IMR-90 (cell line): ENCODE measurements around the gene ENDOD1. TPM values are rescaled to one million over a fixed set of nuclear protein-coding genes. Genes with fewer than 3 reads are reported as not detected.
A peak's percentile ranks its signal among the peaks of the same experiment; 100 is the strongest.
"Not testable (repeated sequence)": the region's sequence is repeated elsewhere in the genome, so short reads cannot be mapped to it uniquely, and the experiment has no call there.

Experiments
- ATAC-seq: fragments of 200-7000 bp; cut with Tn5 transposase; 2 replicates; pipeline ENCODE4 v1.9.1; 2020; ENCODE audit warnings: low read depth, mild to moderate bottlenecking, moderate library complexity
- BruUV-seq: library from RNA; stranded (reverse); fragments of 400-500 nt; replicated peaks from 2 replicates; lab custom pipeline; 2021; lab: Mats Ljungman, UMichigan
- CTCF ChIA-PET: fragments of 300-600 bp; formaldehyde crosslinking; extraction: SDS; loops from one replicate; lab custom pipeline; 2021; ENCODE audit warnings: antibody characterized with exemption; lab: Yijun Ruan, JAX
- POLR2A ChIA-PET: fragments of 300-600 bp; sonication (Branson Sonifier 250); formaldehyde crosslinking; loops from one replicate; lab custom pipeline; 2022; ENCODE audit warnings: antibody characterized with exemption; ENCODE audit not compliant: unreplicated experiment; lab: Charles Lee
- DNase-seq: peaks from one replicate; pipeline ENCODE4 v3.0.0; 2013
- H2AFZ ChIP-seq: replicated peaks from 2 replicates; pipeline ENCODE3; 2013; ENCODE audit warnings: low read length, mild to moderate bottlenecking; ENCODE audit not compliant: poor library complexity
- H2AK5ac ChIP-seq: 2 replicates; pipeline ENCODE4 v1.6.1; 2013; ENCODE audit warnings: low read depth, low read length, inconsistent platforms
- H2AK9ac ChIP-seq: replicated peaks from 2 replicates; pipeline ENCODE3; 2013; ENCODE audit warnings: mild to moderate bottlenecking, low read depth, low read length, moderate library complexity; ENCODE audit not compliant: poor library complexity
- H2BK120ac ChIP-seq: 2 replicates; pipeline ENCODE4 v1.6.1; 2013; ENCODE audit warnings: low read depth, low read length, inconsistent platforms
- H2BK15ac ChIP-seq: 3 replicates; pipeline ENCODE4 v1.6.1; 2013; ENCODE audit warnings: low read depth, low read length, inconsistent platforms
- H2BK20ac ChIP-seq: 2 replicates; pipeline ENCODE4 v1.6.1; 2013; ENCODE audit warnings: low read depth, mild to moderate bottlenecking, inconsistent platforms, low read length, moderate library complexity
- H2BK5ac ChIP-seq: 2 replicates; pipeline ENCODE4 v1.6.1; 2013; ENCODE audit warnings: mild to moderate bottlenecking, low read depth, low read length, inconsistent platforms; ENCODE audit not compliant: poor library complexity, severe bottlenecking
- H3K14ac ChIP-seq: replicated peaks from 2 replicates; pipeline ENCODE4 v1.6.1; 2013; ENCODE audit warnings: low read depth, low read length, inconsistent platforms
- H3K18ac ChIP-seq: 2 replicates; pipeline ENCODE4 v1.6.1; 2013; ENCODE audit warnings: low read depth, low read length, control low read depth
- H3K23ac ChIP-seq: 2 replicates; pipeline ENCODE4 v1.6.1; 2013; ENCODE audit warnings: low read depth, low read length, inconsistent platforms
- H3K27ac ChIP-seq: 2 replicates; pipeline ENCODE4 v1.5.1; 2013; ENCODE audit warnings: mild to moderate bottlenecking, control low read depth, low read length; ENCODE audit not compliant: insufficient read depth
- H3K27me3 ChIP-seq: 2 replicates; pipeline ENCODE4 v1.6.1; 2013; ENCODE audit warnings: low read length; ENCODE audit not compliant: control insufficient read depth, insufficient read depth
- H3K36me3 ChIP-seq: 2 replicates; pipeline ENCODE4 v1.6.1; 2013; ENCODE audit warnings: low read length, mixed read lengths; ENCODE audit not compliant: control insufficient read depth, insufficient read depth
- H3K4ac ChIP-seq: 2 replicates; pipeline ENCODE4 v1.6.1; 2013; ENCODE audit warnings: low read depth, low read length, inconsistent platforms
- H3K4me1 ChIP-seq: 2 replicates; pipeline ENCODE4 v1.6.1; 2013; ENCODE audit warnings: low read length, mixed read lengths; ENCODE audit not compliant: control insufficient read depth, insufficient read depth
- H3K4me2 ChIP-seq: 2 replicates; pipeline ENCODE4 v1.6.1; 2013; ENCODE audit warnings: low read depth, mild to moderate bottlenecking, control low read depth, low read length, moderate library complexity
- H3K4me3 ChIP-seq: 2 replicates; pipeline ENCODE4 v1.5.1; 2013; ENCODE audit warnings: low read depth, mild to moderate bottlenecking, control low read depth, low read length, moderate library complexity; ENCODE audit not compliant: insufficient read depth
- H3K56ac ChIP-seq: 2 replicates; pipeline ENCODE4 v1.6.1; 2013; ENCODE audit warnings: low read length, inconsistent platforms; ENCODE audit not compliant: insufficient read depth; ENCODE audit errors: extremely low read depth
- H3K79me1 ChIP-seq, 2 experiments: 2 replicates each; pipeline ENCODE4 v1.6.1; 2013; ENCODE audit warnings: low read length in 2 of 2, inconsistent platforms in 1 of 2, low read depth in 1 of 2
- H3K9ac ChIP-seq: 2 replicates; pipeline ENCODE4 v1.6.1; 2013; ENCODE audit warnings: low read depth, low read length, control low read depth
- H3K9me1 ChIP-seq: 2 replicates; pipeline ENCODE4 v1.6.1; 2013; ENCODE audit warnings: low read length, inconsistent platforms; ENCODE audit not compliant: insufficient read depth
- H3K9me3 ChIP-seq: 2 replicates; pipeline ENCODE4 v1.6.1; 2013; ENCODE audit warnings: low read length; ENCODE audit not compliant: control insufficient read depth, insufficient read depth
- H4K20me1 ChIP-seq: 2 replicates; pipeline ENCODE4 v1.6.1; 2013; ENCODE audit warnings: low read length, inconsistent platforms; ENCODE audit not compliant: insufficient read depth
- H4K5ac ChIP-seq: 2 replicates; pipeline ENCODE4 v1.6.1; 2013; ENCODE audit warnings: mild to moderate bottlenecking, low read depth, low read length, control low read depth
- H4K8ac ChIP-seq, 2 experiments: 2 replicates each; pipeline ENCODE4 v1.6.1; 2013; ENCODE audit warnings: low read depth in 2 of 2, low read length in 2 of 2, control low read depth in 1 of 2, inconsistent platforms in 1 of 2
- H4K91ac ChIP-seq: 2 replicates; pipeline ENCODE4 v1.6.1; 2013; ENCODE audit warnings: low read depth, low read length, inconsistent platforms; ENCODE audit not compliant: insufficient read depth
- MAFK ChIP-seq: IDR thresholded peaks from 2 replicates; pipeline ENCODE4 v1.6.1; 2012; ENCODE audit warnings: low read depth, low read length, improper control_type of control experiment
- RAD21 ChIP-seq: IDR thresholded peaks from 2 replicates; pipeline ENCODE4 v1.6.1; 2012; ENCODE audit warnings: low read length, improper control_type of control experiment
- SMC3 ChIP-seq: fragments of 150-350 bp; IDR thresholded peaks from 2 replicates; pipeline ENCODE4 v1.6.1; 2016; ENCODE audit warnings: low read depth, mild to moderate bottlenecking, antibody characterized with exemption, low read length, moderate library complexity
- USF2 ChIP-seq: fragments of 150-350 bp; IDR thresholded peaks from 2 replicates; pipeline ENCODE4 v1.6.1; 2017; ENCODE audit warnings: mild to moderate bottlenecking, antibody characterized with exemption, low read length, low read depth
- WGBS, 2 experiments: methylation state at CpG; one replicate each; pipeline versions ENCODE4 v1.1.5 to v1.1.7; 2013; ENCODE audit warnings: missing lambda C conversion rate in 2 of 2; ENCODE audit not compliant: insufficient read length in 1 of 2; ENCODE audit errors: extremely low coverage in 2 of 2; 5-methylcytosine and 5-hydroxymethylcytosine counted together
- dilution Hi-C: fragments of 300-500 bp; cut with HindIII; formaldehyde crosslinking; loops from one replicate; pipeline ENCODE4 v1.14.3; 2018; ENCODE audit warnings: low sequenced_read_pairs; ENCODE audit not compliant: unreplicated experiment
- in situ Hi-C: fragments of 300-500 bp; cut with MboI; formaldehyde crosslinking; loops from 3 replicates; pipeline ENCODE4 v1.14.3; 2019; ENCODE audit warnings: low sequenced_read_pairs, inconsistent platforms, mixed read lengths
- intact Hi-C: fragments of 100-400 bp; cut with micrococcal nuclease; formaldehyde crosslinking; loops from 2 replicates; pipeline ENCODE4 v1.10.0; 2022
- polyA plus RNA-seq, 3 experiments: library from polyadenylated mRNA; depleted of rRNA; stranded (reverse); fragments of >200 nt; gene quantifications; 2 replicates each; pipeline ENCODE4 v1.2.3, GENCODE V29; 2012; ENCODE audit warnings: low replicate concordance in 1 of 3
- total RNA-seq: library from RNA; depleted of rRNA; stranded (reverse); fragments of >200 nt; gene quantifications from 2 replicates; pipeline ENCODE4 v1.2.3, GENCODE V29; 2012

ENDOD1 gene
- total and polyA plus RNA-seq, 2 of the 4 experiments (the other 2 are of a cell fraction) = 7.0 to 17.6 TPM

DNA sequence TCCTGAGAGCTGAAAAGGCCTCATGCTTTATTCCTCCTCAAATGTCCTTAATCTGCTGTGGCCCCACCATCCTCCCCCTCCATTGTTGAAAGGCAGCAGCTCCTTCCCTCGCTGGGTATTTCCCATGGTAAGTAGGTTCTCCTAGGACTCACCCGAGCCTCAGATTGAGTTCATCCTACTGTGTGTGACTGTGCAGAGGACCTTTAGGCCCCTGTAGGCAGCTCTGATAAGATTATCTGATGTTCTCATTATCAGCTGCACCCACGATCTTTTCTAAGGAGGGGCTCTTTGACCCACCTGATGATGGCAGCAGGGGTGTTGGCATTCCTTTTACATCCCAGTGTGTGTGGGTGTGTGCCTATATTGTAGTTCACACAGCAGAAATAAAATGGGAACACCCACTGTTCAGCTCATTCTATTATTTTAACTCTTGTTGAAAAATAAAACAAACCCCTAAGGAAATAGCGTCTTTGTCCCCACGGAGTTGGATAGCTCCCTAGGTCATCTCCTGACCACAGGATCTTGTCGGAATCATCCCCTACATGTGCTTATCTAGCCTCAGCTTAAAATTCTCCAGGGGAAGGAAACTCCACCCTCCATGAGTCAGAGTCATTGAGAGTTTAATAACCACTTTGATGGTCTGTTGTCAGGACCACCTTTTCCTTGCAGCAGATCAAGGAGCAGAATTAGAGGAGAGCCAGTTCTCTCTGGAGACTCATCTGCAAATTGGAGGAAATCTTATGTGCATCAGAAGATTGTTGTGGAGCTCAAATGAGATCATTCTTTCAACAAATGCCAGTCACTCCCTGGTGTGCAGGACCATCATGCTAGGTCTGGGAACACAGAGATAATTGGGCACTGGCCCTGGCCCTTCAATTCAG lies 19.3 kb downstream of the ENDOD1 start:
- POLR2A ChIA-PET = no interaction called here
- H2BK5ac ChIP-seq = no peak overlapping the region
- no peak overlapping the region for H3K9ac ChIP-seq

DNA sequence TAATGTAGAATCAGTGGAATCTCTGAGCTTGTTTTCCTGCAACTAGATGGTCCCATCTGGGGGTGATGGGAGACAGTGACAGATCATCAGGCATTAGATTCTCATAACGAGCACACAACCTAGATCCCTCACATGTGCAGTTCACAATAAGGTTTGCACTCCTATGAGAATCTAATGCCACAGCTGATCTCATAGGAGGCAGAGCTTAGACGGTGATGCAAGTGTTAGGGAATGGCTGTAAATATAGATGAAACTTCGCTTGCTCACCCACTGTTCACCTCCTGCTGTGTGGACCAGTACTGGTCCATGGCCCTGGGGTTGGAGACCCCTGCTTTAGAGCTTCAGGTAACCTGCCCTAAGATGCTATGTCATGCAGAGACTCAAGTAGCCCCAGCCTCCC lies 21.8 kb downstream of the ENDOD1 start:
- in situ Hi-C loops = not testable (repeated sequence)

More for the DNA sequence above, 19.3 kb downstream of the ENDOD1 start:
- Histone ChIP-seq H4K20me1 (no peaks in the 10 kb centered on the region), H4K5ac (no peak overlapping the region), H3K27me3 (no peaks in the 10 kb centered on the region), H2BK20ac (no peak overlapping the region), H3K23ac (no peak overlapping the region), H3K14ac (no peak overlapping the region), H2AK9ac (no peak overlapping the region), H2BK15ac (no peak overlapping the region), H3K4ac (no peak overlapping the region), H4K8ac (no peak overlapping the region), H3K9me1 (no peaks in the 10 kb centered on the region), H3K4me1 (0 out of 2 replicates have a peak, but pooled peaks cover 2% of the 10 kb centered on the region), H4K91ac (no peak overlapping the region), H3K4me3 (no peak overlapping the region), H2BK120ac (no peak overlapping the region), H2AK5ac (no peak overlapping the region), H3K27ac (no peak overlapping the region), H3K79me1 (no peaks in the 10 kb centered on the region; a peak in 1 of 4 replicates), H3K18ac (no peak overlapping the region), H3K36me3 (no peaks in the 10 kb centered on the region), H2AFZ (peak overlapping the region; percentile 19), H3K56ac (no peak overlapping the region), H3K9me3 (no peaks in the 10 kb centered on the region), H3K4me2 (no peak overlapping the region)
- BruUV-seq = no TSS peak
- dilution Hi-C loops (no loop called here), intact Hi-C loops (no loop called here), in situ Hi-C loops (no loop called here)
- 20% methylated on average over 2 of the region's 6 CpGs; no CpG with 5 or more reads in 1 of the 2 experiments for WGBS, 2 experiments
- ATAC-seq (no peak), DNase-seq (peak; percentile 14)
- CTCF ChIA-PET = no interaction called here
- TF ChIP-seq SMC3 (no peak), MAFK (no peak), RAD21 (no peak), USF2 (no peak)

More for the DNA sequence above, 21.8 kb downstream of the ENDOD1 start:
- H3K9me1 ChIP-seq, intact Hi-C loops, H4K8ac ChIP-seq, H4K91ac ChIP-seq, H3K27me3 ChIP-seq, BruUV-seq, H2BK120ac ChIP-seq, POLR2A ChIA-PET, H2AK5ac ChIP-seq, H2BK5ac ChIP-seq, H3K18ac ChIP-seq, H3K79me1 ChIP-seq, H4K5ac ChIP-seq, H3K9me3 ChIP-seq, H3K23ac ChIP-seq, H3K36me3 ChIP-seq, H3K56ac ChIP-seq, H3K4ac ChIP-seq, H3K4me2 ChIP-seq, H3K4me3 ChIP-seq, H4K20me1 ChIP-seq, H3K4me1 ChIP-seq, H2AK9ac ChIP-seq, H2BK15ac ChIP-seq, H2BK20ac ChIP-seq, ATAC-seq, H3K27ac ChIP-seq, H3K9ac ChIP-seq, DNase-seq, CTCF ChIA-PET, H3K14ac ChIP-seq, H2AFZ ChIP-seq, dilution Hi-C loops: not testable (repeated sequence)
- WGBS, 2 experiments = no CpG with 5 or more reads among the region's 3 CpGs
